Stimulated activated CD4-positive, alpha-beta T cell treated with anti-CD3 and anti-CD28 coated beads, Interleukin-1b, Interleukin-23, amount 100 ng/mL, for 4 hours (primary cell): Measurements from ENCODE around the gene BACH2.

Experiments
- DNase-seq, 2 donors: peaks; one replicate each; pipeline ENCODE4 v3.0.0-alpha.2; 2020; ENCODE audit warnings: low read depth in 2 of 2

The BACH2 gene

GRCh38 chr6:90098627-90099026 is 198.0 kb downstream of the BACH2 start:
- no peak for DNase-seq

GRCh38 chr6:90098001-90098531 is 198.6 kb downstream of the BACH2 start:
- DNase-seq, result no peak

- DNase-seq, result no peak
Observed at GRCh38 chr6:90097356-90097755, 199.3 kb downstream of the BACH2 start.

GRCh38 chr6:90096818-90097217 is 199.8 kb downstream of the BACH2 start:
- no peak for DNase-seq

- no peak for DNase-seq
Observed at GRCh38 chr6:90095788-90096187, 200.9 kb downstream of the BACH2 start.

- DNase-seq, result no peak
Observed at GRCh38 chr6:90095145-90095544, 201.5 kb downstream of the BACH2 start.

- no peak for DNase-seq
Observed at GRCh38 chr6:90093558-90094073, 203.0 kb downstream of the BACH2 start.

GRCh38 chr6:90090866-90091265 is 205.8 kb downstream of the BACH2 start:
- no peak for DNase-seq

- no peak for DNase-seq
Observed at GRCh38 chr6:90088009-90088408, 208.6 kb downstream of the BACH2 start.

- DNase-seq, result no peak
Observed at GRCh38 chr6:90087106-90087833, 209.4 kb downstream of the BACH2 start.

GRCh38 chr6:90086517-90086916 is 210.1 kb downstream of the BACH2 start:
- DNase-seq, result no peak

GRCh38 chr6:90083891-90084290 is 212.8 kb downstream of the BACH2 start:
- no peak for DNase-seq

- DNase-seq, result no peak
Observed at GRCh38 chr6:90082847-90083246, 213.8 kb downstream of the BACH2 start.

GRCh38 chr6:90080876-90081481 is 215.7 kb downstream of the BACH2 start:
- peak in 1 of 2 donors; percentile 56 for DNase-seq

- DNase-seq, result peak in 1 of 2 donors; percentile 40
Observed at GRCh38 chr6:90079560-90080490, 216.8 kb downstream of the BACH2 start.

- peak in 1 of 2 donors; percentile 45 for DNase-seq
Observed at GRCh38 chr6:90078513-90079289, 217.9 kb downstream of the BACH2 start.

GRCh38 chr6:90076511-90077415 is 219.9 kb downstream of the BACH2 start:
- no peak for DNase-seq

GRCh38 chr6:90074161-90074850 is 222.3 kb downstream of the BACH2 start:
- no peak for DNase-seq

GRCh38 chr6:90072935-90073464 is 223.6 kb downstream of the BACH2 start:
- no peak for DNase-seq
